H54 (cell line): Measurements from ENCODE around the gene KRTAP20-2.

Experiments used
- DNase-seq: peaks from one replicate; pipeline ENCODE4 v3.0.0; 2011; ENCODE audit warnings: low spot score, mixed read lengths; ENCODE audit not compliant: insufficient read length
- FAIRE-seq: peaks from 3 replicates; lab custom pipeline; 2011; peaks lifted over from hg19 to GRCh38; lab: Jason Lieb, UNC
- POLR2A ChIP-seq: IDR thresholded peaks from 2 replicates; pipeline ENCODE4 v1.6.1; 2011; ENCODE audit warnings: low read depth, mild to moderate bottlenecking, low read length

Gene KRTAP20-2

DNA sequence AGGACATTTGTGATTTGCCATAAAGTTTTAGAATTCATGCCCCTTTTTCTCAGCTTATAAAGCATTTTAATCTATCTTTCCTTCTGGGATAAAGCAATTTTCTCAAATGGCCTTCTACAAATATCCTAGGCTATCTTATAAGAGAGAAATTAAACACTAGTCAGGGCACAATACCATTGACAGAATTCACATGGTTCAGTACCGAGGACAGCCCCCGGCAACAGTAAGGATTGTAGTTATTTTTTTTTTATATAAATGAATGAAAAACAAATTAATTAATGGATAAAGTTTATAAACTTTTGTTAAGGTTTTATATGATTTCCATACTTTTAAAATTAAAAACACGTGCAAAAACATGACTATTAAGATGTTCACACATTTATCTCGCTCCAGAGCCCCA is 6.9 kb upstream of the KRTAP20-2 start:
- no peak for TF ChIP-seq POLR2A
- DNase-seq, result no peak
- FAIRE-seq, result no peak

DNA sequence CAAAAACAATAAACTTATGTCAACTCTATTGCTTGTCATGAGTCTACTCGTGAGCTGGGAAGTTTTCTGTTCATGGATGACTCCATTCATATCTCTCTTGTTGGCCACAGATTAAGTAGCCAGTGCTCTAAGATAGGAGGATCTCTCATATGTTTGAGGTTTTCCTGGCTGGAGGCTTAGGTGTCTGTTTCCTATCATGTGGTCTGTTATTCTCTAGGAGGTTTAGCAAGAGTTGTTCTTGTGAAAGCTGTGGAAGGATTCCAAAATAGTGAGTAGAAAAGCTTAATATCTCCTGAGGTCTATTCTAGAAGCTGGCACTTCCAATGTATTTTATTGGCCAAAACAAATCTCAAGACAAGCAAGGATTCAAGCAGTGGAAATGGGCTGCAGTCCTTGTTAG is 5.8 kb upstream of the KRTAP20-2 start:
- no peak for DNase-seq
- no peak for FAIRE-seq
- TF ChIP-seq POLR2A, result no peak

DNA sequence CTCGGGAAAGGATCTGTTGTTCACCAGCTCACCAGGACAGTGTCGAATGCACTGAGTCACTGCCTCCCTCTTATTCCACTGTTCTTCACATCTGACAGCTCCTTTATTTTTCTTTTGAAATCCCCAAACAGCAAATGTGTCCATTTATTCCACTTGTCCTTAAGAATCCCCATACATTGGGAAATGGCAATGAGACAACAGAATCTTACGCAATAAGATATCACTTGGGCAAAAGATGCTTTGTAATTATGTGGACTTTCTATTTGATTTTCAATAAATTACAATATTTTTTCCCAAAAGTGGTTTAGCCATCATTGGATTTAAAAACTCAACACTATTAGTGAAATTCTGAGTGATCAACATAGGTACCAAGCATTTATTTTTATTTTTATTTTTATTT is 3.7 kb downstream of the KRTAP20-2 start:
- DNase-seq (no peak), FAIRE-seq (no peak)
- TF ChIP-seq POLR2A, result no peak

DNA sequence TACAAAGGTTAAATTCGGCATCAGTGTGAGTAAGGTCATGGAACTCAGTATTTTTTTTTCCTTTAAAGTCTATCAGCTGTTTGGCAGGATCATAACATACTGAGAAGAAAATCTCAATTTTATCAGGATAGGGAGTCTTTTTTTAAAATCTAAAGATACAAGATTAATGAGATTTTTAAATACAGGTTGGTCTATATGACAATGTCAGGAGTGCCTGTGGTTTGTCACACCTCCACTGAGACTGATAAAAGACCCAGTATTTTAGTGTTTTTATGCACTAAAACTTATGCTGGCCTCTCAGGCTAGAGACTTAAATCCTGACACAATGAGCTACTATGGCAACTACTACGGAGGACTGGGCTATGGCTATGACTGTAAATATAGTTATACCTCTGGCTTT is 7.6 kb downstream of the KRTAP20-2 start, which contains the start of gene KRTAP20-3:
Gene KRTAP20-3 (plus strand): TSS at position 301 of the 400 bp plus-strand sequence.
- FAIRE-seq (no peak), DNase-seq (no peak)
- no peak for TF ChIP-seq POLR2A

DNA sequence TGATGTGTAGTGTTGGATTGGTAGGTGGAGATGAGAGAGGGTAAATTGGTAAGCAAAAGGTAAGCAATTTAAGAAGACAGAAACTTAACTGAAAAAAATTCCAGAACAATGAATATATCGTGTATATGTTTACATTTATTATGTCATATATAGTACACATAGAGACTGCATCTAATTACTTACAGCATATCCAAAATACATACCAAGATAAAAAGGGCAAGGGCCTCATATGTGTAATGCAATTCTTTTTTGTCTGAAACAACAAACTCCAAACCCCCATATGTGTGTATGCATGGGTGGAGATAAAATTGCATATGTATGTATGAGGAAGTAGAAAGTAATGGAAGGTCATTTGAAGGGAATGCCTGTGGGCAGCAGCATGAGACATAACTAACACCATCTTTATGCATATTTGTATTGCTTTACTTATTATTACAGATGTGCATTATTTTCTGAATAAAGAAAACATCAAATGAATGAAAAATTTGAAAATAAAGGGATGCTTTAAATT is 12.0 kb downstream of the KRTAP20-2 start:
- DNase-seq (no peak), FAIRE-seq (no peak)
- no peak for TF ChIP-seq POLR2A

DNA sequence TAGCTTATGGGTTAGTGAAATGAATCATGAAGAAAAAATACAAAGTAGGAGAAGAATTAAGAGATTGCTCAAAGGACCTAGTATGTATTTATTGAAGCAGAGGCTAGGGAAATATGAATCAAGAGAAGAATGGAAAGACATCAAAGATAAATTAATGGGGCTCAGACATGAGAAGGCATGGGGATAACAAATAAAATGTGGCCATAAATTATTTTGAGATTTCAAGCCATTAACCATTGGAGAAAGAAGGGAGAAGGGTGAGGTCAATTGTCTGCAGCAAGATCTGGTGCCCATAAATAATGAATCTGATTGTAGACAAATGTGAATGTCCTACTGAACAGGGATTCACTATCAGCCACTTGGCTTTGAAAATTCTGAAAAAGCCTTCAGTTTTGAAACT is 17.9 kb downstream of the KRTAP20-2 start:
- TF ChIP-seq POLR2A, result no peak
- no peak for FAIRE-seq
- DNase-seq, result no peak

DNA sequence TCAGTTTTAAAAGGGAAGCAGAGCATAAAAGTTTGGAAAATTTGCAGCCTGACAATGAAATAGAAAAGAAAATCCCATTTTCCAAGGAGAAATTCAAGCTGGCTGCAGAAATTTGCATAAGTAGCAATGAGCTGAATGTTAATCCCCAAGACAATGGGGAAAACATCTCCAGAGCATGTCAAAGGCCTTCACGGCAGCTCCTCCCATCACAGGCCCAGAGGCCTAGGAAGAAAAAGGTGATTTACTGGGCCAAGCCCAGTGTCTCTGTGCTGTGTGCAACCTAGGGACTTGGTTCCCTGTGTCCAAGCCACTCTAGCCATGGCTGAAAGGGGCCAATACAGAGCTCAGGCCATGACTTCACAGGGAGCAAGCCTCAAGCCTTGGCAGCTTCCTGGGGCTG is 33.8 kb downstream of the KRTAP20-2 start:
- DNase-seq, result no peak
- no peak for TF ChIP-seq POLR2A
- no peak for FAIRE-seq

DNA sequence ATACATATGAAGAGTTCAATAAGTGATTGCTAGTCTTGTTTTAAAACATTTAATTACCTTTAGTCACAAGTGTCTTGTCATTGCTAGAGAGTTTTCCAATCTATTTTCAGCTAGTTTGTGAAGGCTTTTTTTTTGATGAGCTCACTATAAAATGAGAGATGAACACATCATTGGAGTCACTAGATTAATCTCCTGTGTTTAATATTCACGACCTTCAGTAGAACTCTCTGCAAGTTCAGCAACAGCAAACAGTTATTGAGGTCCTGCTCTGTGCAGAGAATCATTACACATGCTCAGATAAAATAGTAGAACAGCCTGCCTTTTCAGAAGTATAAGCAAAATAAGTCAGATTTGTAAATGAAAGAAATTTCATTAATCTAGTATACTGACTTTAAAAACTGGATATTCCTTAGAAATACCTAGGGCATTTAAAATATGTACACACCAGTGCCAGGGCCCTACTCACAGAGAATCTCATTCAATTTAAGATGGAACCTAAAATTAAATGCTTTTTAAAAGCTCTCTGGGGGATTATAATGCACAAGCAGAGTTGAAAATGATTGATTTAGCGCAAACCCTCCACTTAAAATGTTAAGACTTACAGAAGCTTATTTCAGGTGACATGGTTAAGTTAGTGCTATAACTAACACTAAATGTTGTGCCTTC is 38.1 kb downstream of the KRTAP20-2 start:
- TF ChIP-seq POLR2A, result no peak
- DNase-seq, result no peak
- no peak for FAIRE-seq

DNA sequence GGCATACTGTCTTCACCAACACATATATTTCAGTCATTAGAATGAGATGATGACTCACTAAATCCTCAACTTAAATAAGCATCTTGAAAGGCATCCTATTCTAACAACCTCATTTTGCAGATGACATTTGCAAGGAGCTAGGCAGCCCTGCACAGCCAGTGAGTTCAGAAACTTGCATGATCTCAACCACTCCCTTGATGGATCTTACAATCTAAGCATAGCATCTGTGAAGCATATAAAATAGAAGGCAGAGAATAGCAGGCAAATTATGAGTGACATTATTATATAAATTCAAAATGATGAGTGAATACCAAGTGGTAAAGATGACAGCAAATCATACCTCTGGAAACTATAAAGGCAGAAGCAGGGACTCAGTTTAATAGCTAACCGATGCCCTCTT is 39.3 kb downstream of the KRTAP20-2 start:
- TF ChIP-seq POLR2A, result no peak
- no peak for FAIRE-seq
- no peak for DNase-seq

DNA sequence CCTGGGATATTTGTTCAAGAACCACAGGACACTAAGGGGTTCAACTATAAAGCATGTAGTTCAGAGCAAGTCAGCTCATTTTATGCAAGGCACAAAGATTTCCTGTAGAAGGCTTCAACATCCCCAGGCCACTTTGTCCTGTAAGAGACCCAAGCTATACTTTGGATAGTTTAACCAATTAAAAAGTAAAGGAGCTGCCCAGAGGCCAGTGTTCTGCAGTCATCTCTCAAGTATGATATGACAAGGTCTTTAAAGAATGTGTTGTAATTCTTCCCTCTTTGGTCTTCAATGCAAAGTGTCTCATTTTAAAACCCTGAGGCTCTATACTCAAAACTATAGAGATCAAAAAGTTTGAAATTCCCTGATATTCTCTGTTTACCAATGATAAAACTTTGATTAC is 41.7 kb downstream of the KRTAP20-2 start:
- TF ChIP-seq POLR2A, result no peak
- no peak for FAIRE-seq
- DNase-seq, result no peak

DNA sequence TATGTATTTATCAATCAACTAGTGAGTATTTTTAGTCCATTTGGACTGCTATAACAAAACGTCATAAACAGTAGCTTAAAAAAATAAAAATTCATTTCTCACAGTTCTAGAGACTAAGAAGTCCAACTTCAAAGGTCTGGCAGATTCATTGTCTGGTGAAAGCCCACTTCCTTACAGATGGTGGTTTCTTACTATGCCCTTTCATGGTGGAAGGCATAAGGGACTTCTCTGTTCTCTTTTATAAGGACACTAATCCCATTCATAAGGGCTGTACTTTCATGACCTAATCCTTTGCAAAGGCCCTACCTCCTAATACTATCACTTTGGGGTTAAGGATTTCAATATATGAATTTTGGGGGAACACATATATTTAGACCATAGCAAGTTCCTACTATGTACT is 45.6 kb downstream of the KRTAP20-2 start:
- FAIRE-seq, result no peak
- TF ChIP-seq POLR2A, result no peak
- no peak for DNase-seq

DNA sequence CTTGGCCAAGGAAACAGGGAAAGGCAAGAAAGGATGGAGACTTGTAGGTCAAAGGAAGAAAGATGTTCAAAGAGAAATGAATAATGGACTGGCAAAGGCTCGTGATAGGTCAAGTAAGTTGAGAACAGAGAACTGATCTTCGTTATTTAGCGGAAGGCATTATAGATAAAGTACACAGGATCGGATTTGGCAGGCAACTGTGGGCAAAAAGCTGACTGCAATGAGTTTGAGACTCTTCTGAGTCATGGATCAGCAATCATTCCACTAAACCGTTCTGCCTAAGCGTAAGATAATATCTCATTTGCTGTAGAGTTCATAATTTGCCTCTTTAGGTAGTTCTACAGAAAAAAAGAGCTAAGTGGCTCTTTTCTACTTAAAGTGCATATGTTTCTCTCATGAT is 49.5 kb downstream of the KRTAP20-2 start:
- DNase-seq (no peak), FAIRE-seq (no peak)
- TF ChIP-seq POLR2A, result no peak
